Thyroid gland (tissue), 4 donors: ENCODE data around the gene EFHD2.

Experiments
- POLR2A ChIP-seq, 2 donors: fragments of 450-650 bp; IDR thresholded peaks; one replicate each; pipeline ENCODE4 v1.6.1; 2017; ENCODE audit warnings: antibody characterized with exemption in 2 of 2, mild to moderate bottlenecking in 2 of 2, moderate library complexity in 1 of 2
- TF ChIP-seq, protein P1 (sequence below), 6 experiments: fragments of 200-600 bp in 3 of 6; fragments of 450-650 bp in 3 of 6; sonication (generic) in 3 of 6; IDR thresholded peaks; one replicate each; pipeline ENCODE4 v1.5.1; 2016 to 2019; ENCODE audit warnings: antibody characterized with exemption in 6 of 6, mild to moderate bottlenecking in 2 of 6, inconsistent platforms in 1 of 6, moderate library complexity in 1 of 6

DNA sequence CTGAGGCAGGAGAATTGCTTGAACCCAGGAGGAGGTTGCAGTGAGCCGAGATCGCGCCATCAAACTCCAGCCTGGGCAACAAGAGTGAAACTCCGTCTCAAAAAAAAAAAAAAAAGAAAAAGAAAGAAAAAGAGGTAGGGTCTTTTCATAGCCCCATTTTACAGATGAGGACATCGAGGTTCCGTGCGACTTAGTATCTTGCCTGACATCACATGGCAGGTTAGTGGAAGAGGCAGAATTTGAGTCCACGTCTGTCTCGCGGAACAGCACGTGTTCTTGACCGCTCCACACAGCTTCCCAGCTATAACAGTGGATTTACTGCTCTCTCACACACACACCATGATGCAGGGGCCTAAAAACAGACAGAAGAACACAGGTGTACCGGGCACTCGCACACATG, 29.6 kb downstream of the EFHD2 start:
- TF ChIP-seq, protein P1, sequence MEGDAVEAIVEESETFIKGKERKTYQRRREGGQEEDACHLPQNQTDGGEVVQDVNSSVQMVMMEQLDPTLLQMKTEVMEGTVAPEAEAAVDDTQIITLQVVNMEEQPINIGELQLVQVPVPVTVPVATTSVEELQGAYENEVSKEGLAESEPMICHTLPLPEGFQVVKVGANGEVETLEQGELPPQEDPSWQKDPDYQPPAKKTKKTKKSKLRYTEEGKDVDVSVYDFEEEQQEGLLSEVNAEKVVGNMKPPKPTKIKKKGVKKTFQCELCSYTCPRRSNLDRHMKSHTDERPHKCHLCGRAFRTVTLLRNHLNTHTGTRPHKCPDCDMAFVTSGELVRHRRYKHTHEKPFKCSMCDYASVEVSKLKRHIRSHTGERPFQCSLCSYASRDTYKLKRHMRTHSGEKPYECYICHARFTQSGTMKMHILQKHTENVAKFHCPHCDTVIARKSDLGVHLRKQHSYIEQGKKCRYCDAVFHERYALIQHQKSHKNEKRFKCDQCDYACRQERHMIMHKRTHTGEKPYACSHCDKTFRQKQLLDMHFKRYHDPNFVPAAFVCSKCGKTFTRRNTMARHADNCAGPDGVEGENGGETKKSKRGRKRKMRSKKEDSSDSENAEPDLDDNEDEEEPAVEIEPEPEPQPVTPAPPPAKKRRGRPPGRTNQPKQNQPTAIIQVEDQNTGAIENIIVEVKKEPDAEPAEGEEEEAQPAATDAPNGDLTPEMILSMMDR (IDR thresholded peaks at IDR 0.05) = no peak
- no peak for TF ChIP-seq POLR2A (IDR thresholded peaks at IDR 0.05)
